GM03348 (cell line): ENCODE results near the gene CADM2.
A peak's percentile ranks its signal among the peaks of the same experiment; 100 is the strongest.

Source experiments
- DNase-seq: peaks from one replicate; pipeline ENCODE4 v3.0.0; 2012; ENCODE audit warnings: low spot score

The CADM2 gene

DNA sequence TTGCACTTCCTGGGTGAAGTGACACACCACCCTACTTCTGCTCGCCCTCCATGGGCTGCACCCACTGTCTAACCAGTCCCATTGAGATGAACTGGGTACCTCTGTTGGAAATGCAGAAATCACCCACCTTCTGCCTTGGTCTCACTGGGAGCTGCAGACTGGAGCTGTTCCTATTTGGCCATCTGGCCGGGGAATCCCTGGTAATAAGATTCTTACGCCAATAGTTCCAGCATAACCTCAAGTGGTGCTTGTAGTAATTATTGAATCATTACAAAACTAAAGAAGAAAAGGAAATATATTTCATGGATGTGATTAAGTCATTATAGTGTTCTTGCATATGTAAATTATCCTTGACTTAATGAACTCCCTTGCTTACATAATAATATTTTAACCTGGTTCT is 841.9 kb downstream of the CADM2 start:
- DNase-seq = no peak

DNA sequence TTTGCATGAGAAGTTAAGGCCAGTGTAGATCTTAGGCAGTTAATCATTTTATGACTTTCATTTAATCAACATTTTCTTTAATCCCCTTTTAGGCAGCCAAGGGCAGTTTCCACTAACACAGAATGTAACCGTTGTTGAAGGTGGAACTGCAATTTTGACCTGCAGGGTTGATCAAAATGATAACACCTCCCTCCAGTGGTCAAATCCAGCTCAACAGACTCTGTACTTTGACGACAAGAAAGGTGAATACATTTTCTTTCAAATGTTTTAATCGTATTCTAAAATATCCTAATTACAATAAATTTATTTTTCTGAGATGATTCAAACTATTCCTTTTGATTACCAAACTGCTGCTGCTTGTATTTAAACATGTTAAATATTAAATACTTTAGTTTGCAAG is 843.2 kb downstream of the CADM2 start:
- DNase-seq = no peak

DNA sequence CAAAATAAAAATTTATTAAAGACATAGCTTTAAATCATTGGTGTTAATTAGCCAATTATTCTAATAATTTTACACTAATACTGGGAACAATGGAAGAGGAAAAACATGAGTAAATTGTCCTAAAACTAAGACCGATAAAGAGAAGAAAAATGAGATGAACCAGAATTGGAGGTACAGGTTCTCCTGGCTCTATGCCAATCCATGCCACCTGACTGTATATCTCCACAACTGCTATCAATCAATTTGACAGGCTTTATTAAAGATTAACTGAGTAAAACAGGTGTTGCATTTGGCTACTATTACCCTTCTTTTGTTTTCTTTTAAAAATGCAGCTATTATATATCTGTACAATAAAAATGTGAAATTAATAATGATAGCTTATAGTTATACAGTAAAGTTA is 850.0 kb downstream of the CADM2 start:
- DNase-seq = no peak

DNA sequence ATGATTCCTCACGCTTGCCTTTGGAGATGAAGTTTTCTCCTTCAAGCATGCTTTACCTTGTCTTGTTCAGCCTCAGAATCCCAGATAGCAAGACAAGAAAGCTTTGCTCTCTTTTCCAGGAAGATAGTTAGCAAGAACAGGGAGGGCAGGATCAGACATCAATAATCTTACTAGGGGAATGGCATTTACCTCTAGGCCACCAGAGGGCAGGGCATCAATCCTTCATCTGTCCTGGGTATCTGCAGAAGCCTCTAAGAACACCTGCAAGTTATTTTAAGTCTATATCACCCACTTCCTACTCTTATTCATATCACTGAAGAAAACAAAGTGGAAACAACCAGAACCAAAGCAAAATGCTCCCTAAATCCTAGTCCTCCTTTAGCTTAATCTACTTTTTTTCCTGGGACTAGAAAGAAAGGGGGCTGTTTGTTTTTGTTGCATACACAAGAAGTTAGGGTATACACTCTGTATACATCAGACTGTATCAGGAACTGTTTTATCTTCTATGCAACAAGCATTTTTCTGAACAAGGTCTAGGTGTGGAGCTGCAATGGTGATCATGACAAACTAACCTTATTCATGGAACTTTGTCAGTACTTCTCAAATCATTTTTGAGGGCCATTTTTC is 862.5 kb downstream of the CADM2 start:
- DNase-seq = peak; percentile 3

DNA sequence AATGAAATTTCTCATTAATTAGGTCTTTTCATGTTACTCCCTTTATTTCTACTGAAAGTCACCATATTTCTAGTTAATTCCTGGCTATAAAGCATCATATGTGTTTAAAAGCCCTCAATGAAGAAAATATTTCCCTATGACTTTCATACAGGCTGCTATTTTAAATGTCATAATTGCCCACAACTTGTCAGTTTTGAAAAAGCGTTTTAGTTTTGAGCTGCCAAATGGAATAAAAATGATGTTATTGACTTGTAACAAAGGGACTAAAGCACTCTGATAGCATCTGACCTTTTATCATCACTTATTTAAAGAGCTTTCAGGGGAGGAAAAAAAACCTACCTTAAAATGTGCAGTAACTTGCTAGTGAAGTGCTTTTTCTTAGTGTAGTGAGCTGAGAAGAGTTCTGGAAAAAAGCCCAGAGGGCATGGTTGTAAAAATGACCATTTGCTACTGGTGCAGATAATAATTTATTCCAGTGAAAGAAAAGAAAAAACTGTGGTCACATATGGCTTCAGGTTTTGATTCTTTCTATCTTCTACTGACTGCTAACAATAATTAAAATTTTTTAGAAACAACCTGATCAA is 877.2 kb downstream of the CADM2 start:
- DNase-seq = no peak

DNA sequence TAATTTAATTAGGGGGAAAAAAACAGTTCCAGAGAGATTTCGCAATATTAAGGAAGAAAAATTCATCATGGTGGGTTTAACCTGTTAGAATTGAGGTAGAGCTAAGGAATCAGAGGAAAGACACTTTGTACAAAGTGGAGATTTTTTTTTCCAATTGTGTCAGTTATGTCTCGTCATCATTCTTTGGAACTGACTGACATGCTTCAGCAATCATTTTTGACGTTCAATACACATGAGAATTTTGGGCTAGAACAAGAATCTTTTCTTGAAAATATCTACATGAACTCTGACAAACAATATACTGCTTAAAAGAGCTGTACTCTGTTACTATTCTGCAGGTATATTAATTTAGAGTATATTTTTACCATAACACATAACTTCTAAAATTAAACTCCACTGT is 878.6 kb downstream of the CADM2 start:
- no peak for DNase-seq

DNA sequence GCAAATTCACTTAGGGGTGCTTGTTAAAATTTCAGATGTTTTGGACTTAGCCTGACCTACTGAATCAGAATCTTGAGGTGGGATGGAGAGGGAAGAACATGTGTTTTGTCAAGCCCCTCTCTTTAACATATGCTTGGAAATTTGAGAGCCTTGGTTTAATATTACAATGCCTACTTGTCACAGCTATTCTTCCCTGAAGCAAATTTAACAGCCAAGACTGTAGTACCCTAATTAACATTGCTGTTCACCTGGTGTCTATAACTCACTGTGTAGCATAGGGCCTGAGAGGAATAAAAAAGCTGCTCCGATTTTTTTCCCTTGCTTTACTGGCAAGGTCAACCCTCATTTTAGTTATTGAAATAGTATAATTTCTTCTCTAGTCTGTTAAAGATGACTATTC is 880.1 kb downstream of the CADM2 start:
- no peak for DNase-seq

DNA sequence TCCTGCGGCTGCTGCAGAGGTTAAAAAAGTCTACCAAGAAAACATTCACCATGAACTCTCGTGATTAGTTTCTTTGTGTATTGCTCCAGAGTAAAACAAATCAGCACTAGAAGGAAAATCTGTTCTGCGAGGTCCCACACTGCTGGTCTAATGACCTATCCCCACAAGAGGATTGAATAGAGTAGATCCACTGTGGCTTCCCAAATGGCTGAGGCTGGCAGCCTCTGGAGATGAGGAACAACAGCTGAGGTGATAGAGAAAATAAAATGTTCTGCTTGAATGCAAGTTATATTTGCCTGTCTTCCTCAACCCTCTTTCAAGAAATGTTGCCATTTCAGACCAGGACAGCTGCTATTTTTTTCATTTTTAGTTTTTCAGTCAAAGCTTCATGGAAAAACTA is 883.3 kb downstream of the CADM2 start:
- no peak for DNase-seq

DNA sequence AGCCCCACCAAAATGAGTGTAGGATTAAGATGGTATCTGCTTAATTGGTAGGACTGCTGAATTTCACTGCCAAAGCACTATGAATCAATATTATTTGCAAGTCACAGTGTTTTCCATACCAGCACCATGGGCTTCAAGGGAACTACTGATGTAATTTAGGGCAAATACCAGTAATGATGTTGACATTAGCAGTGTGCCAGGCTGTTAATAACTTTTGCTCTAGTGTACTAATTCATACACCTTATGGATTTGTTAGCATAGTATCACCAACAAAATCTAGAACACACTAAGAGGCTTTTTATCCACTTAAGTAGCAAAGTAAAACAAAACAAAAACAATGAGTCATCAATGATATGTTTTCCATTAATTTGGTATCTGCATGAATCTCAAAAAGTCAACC is 888.2 kb downstream of the CADM2 start:
- DNase-seq = no peak

DNA sequence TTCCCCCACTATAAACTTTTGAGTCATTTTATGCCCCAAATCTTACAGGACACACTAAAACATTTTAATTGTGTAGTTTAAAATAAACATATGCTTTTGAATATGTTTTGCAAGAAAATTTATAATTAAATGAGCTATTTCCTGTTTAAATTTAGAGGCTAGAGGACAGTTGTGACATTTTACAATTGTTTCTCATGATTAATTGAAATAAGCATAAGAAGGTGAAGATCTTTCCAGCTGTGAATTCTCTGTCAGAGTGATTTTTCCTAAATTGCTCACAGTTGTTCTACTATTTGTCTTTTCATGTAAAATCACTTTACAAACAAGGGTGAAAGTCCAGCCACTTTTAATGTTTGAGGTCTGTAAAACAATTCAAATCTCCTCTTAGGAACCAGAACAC is 892.3 kb downstream of the CADM2 start:
- DNase-seq = no peak

DNA sequence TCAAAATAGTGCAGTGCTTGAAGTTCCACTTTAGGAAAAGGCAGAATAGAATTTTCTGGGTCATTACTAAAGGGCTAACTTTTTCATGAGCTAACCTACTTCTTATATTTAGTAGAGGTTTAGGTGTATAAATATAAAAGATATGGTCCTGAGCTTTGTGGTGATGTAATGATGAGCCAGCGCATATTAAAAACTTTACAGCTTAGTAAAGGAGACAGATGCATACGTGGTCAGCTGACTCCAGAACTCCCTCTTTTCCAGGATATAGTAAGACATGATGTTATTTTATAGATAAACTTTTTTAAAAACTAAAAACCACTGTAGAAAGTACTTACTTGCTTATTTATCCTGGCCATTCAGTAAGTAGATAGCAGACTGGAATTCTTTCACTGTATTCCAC is 895.0 kb downstream of the CADM2 start:
- DNase-seq = no peak

DNA sequence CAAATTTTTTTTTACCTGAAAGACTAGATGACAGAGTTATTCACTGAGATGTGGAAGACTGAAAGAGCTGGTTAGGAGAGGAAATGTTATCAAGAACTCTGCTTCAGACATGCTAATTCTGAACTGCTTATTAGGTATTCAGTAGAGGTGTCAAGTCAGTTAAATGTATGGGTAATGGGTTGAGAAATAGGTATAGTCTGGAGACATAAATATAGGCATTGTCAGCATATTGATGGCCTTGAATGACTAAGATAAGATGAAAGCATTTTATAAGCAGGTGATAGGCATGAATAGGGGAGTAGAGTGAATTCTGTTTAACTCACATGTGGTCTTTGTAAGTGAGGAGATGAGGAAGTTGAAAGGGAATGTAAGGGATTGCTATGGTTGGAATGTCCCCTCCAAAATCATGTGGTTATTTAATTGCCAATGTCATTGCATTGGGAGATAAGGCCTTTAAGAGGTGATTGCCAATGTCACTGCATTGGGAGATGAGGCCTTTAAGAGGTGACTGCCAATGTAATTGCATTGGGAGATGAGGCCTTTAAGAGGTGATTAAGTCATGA is 904.2 kb downstream of the CADM2 start:
- DNase-seq = no peak

DNA sequence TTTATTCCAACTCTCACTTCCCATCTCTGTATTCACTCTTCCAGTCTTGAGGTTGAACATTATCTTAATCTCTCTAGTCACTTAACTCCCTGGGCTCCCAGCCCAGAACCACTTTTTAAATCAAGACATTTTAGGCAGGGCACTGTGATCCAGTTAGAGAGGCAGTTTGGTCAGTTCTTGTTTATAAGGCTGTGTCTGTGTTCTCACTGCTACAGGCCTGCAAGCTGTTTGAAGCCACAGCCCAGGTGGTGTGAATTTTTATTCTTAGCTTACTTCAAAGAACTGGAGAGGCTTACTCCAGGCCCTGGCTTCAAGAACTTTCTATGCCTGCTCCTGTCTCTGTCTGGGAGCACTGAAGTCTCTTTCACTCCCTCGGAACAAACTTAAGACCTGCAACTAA is 906.1 kb downstream of the CADM2 start:
- DNase-seq = no peak

DNA sequence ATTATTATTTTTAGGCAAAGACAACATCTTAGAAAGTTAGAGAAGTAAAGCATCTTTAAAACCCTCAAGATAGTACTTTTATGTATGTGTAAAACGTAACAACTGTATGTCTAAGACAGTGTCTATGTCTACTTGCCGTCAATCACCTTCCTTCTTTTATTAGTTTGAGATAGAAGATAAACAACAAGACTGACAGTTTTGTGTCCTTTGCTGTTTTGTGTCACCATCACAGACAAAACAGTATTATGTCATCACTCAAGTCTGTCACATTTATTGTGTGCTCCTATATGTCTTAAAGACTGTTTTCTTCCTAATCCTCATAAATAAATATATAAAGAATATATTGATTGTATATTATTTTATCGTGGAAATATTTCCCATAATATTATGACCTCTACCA is 908.3 kb downstream of the CADM2 start:
- DNase-seq = no peak

DNA sequence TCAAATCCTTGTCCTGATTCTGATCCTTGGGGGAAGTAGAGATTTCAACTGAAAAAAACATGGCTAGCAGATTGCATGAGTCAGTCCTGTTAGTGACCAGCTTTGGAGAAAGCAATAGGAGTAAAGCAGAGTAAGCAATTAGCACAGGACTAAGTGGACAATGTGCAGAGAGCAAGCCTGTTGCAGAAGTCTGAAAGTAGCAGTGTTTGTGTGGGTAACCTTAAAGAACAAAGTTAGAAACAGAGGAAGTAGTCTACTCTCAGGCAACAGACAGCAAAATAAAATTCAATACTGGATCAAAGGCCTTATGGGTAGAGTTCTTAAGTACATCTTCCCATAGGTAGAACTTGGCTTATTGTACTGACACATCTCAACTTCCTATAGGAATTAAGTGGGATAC is 916.8 kb downstream of the CADM2 start:
- no peak for DNase-seq

DNA sequence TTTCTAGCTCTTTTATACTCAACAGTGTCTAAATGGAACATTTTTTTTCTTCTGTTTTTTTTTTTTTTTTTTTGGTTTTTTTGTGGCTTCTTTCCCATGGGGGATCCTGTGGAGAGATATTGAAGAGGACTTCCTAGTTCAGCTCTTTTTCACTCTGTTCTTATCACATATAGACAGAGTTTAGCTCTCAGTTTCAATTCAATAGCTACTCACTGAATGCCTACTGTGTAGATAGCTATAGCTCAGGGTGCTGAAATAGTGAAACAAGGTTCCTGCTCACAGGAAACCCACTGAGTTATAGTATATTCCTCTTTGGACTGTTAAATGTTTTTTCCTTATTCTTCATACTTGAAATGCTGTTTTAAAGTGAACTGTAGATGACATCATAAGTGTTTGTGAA is 918.8 kb downstream of the CADM2 start:
- no peak for DNase-seq

DNA sequence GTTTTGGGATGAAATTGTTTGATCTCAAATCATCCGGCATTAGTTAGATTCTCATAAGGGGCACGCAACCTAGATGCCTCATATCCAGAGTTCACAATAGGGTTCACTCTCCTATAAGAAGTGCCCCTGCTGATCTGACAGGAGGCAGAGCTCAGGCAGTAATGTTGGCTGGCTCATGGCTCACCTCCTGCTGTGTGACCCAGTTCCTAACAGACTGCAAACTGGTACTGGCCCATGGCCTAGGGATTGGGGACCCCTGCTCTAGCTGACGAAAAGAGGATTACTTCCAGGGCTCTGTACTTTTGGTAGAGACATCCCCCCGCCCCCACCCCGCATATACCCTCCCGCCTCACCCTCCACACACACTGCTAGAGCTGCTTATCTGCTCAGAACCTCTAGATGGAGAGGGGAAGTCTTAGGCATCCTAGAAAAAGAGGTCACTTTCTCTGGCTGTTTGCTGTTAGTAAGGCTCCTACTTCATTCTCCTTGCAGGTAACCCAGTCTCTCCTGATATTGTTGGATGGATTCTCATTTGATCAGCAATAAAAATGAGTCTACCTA is 923.1 kb downstream of the CADM2 start:
- DNase-seq = no peak

DNA sequence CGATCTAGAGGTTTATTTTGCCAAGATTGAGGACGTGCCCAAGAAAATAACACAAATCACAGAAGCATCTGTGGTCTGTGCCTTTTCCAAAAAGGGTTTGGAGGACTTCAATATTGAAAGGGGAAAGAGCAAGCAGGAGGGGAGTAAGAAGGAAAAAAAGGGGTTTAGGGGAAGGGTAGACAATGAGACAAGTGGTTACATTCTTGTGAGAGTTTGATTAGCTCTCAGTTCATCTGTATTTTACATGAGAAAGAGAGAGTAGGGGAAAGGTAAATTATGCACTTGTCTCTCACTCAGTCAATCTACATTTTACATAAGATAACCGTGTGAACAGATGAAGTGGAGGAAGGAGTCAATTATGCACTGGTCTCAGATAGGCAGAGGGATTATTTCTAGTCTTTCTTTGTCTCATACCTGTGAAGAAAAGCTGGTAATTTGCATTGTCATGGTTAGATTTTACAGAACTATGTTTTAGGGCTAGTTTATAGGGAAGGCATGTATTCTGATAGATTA is 931.3 kb downstream of the CADM2 start:
- no peak for DNase-seq

DNA sequence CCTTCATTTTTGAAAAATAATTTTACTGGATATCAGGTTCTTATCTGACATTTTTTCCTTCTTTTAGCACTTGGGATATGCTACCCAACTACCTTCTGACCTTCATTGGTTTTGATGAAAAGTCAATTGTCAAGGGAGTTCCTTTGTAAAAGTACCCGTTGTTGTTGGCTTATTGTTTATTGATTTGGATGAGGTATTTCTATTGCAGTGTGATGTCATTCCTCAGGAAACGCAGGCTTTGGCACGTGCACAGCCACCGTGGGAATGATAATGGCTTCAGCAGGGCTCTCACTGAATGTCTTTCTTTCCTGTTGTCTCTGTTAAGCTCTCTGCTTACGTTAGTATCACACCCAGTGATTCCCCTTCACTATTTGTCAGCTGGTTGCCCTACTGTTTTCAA is 944.6 kb downstream of the CADM2 start:
- no peak for DNase-seq

DNA sequence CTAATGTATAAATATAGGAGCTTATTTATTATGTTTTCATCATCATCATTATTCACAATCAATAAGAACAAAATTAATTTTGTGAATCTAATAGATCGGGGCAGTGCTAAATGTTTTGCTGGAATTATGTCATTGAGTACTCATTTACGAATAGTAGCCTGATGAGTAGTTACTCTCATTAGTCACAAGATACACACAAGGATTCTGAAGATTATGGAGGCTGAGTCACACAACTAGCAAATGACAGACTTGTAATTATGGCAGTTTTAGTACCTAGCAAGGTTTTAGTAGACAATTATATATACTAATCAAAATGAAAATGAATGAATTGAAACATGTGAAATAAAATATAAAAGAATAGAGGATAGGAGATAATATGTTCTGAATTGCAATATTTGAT is 954.2 kb downstream of the CADM2 start:
- DNase-seq = no peak

DNA sequence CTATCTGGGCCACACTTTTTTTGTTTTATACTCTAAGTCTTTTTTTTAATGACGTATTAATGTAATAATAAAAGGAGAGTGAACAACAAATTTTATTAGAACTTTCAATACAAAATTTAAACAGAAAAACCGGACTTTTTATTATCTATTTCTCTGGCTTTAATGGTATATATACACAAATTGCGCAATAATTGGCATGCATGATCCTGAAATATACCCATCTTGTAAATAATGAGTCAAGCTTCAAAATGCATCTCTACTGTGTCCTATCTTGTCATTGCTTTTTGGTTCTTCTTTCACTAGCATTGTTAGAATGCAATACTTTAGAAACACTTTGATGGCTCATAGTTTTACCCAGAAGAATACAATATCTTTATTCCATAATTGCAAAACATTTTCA is 963.6 kb downstream of the CADM2 start:
- no peak for DNase-seq

DNA sequence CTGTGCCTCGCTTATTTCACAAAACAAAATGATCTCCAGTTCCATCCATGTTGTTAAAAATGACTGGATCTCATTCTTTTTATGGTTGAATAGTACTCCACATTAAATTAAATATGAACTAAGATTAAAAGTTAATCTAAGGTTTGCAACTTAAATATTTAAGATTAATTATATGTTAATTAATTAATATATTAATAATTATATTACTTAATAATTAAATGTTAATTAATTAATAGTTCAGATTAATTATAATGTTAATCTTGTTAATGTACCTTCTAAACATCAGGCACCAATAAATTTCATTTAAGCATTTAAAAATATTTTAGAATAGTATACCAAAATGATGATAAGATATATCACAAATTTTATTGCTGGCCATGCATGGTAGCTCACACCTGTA is 971.9 kb downstream of the CADM2 start:
- no peak for DNase-seq

DNA sequence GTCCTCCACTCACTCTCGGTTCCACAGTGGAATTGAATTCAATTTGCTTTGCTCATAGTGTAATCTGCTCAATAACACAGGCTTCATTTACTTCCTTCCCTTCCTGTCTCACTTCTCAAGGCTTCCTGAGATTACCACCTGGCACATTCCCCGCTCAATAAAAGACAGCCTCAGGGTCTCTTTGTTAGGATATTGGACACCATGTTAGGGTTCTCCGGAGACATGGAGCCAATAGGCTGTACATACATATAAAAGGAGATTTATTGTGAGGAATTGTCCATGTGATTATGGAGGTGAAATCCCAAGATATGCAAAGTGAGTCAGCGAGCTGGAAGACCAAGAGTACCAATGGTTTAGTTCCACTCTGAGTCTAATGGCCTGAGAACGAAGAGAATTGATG is 974.5 kb downstream of the CADM2 start:
- DNase-seq = no peak

DNA sequence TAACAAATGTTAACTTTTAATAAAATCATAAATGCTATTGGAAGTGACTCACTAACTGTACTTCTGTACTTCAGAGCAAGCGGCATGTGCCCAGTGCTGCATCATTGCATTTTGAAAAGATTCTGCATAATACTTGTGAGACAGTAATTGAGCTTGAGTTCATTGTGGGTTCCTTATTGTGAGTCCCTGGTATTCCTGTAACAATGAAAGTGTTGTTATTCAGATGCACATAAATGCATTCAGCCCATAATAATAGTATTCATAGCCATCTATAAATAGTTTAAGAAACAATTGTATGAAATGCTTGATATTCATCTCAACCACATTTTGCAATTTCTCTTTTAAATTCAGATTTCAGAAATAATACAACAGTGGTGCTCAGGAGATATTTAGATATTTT is 976.4 kb downstream of the CADM2 start:
- no peak for DNase-seq
